Left ventricle myocardium inferior (tissue), 1 donor: Measurements from ENCODE around the gene SPESP1. TPM values are rescaled to one million over a fixed set of nuclear protein-coding genes. Genes with fewer than 3 reads are reported as not detected.

ENCODE experiments used
- DNase-seq: peaks from one replicate; pipeline ENCODE4 v3.0.0-alpha.2; 2020
- H3K27ac ChIP-seq: fragments of 200-600 bp; replicated peaks from 2 replicates; pipeline ENCODE4 v1.8.0; 2021
- H3K27me3 ChIP-seq: fragments of 200-600 bp; 2 replicates; pipeline ENCODE4 v1.8.0; 2021; ENCODE audit warnings: low read depth
- H3K36me3 ChIP-seq: fragments of 200-600 bp; 2 replicates; pipeline ENCODE4 v1.8.0; 2021
- H3K4me1 ChIP-seq: fragments of 200-600 bp; 2 replicates; pipeline ENCODE4 v1.8.0; 2021
- H3K4me3 ChIP-seq: fragments of 200-600 bp; 2 replicates; pipeline ENCODE4 v1.8.0; 2021; ENCODE audit warnings: mild to moderate bottlenecking, moderate library complexity
- H3K9me3 ChIP-seq: fragments of 200-600 bp; replicated peaks from 2 replicates; pipeline ENCODE4 v1.8.0; 2021
- CTCF ChIP-seq: fragments of 200-600 bp; IDR thresholded peaks from 2 replicates; pipeline ENCODE4 v1.8.0; 2021; ENCODE audit warnings: antibody characterized with exemption, mild to moderate bottlenecking, borderline replicate concordance
- intact Hi-C: fragments of 100-400 bp; cut with micrococcal nuclease; formaldehyde crosslinking; loops from one replicate; pipeline ENCODE4 v1.11.0; 2022
- total RNA-seq: library from RNA; stranded (reverse); fragmentation: NEBNext Ultra II Directional; extraction: Animal tissue kit (Norgen Biotek cat#: 25700); gene quantifications from one replicate; pipeline ENCODE4 v1.2.1, GENCODE V29; 2021
- donor health status: DM: no; HTN: yes; CAD: no; lungs with severe emphysema.

Gene SPESP1
- total RNA-seq, 1 donor from 2014 or later: 7.6 TPM

- H3K27me3 ChIP-seq: no peaks in the 10 kb centered on the region
- DNase-seq: no peak
- no peak overlapping the region for H3K4me3 ChIP-seq
- intact Hi-C loops: no loop called here
- H3K27ac ChIP-seq: no peak overlapping the region
- no peaks in the 10 kb centered on the region for H3K9me3 ChIP-seq
- no peaks in the 10 kb centered on the region for H3K36me3 ChIP-seq
- peaks cover 22% of the 10 kb centered on the region for H3K4me1 ChIP-seq
- no peak for TF ChIP-seq CTCF
These were observed 60.1 kb downstream of the SPESP1 start for GRCh38 chr15:68990231-68990991.

- Histone ChIP-seq H3K27ac (no peak overlapping the region), H3K4me1 (peaks cover 22% of the 10 kb centered on the region), H3K27me3 (no peaks in the 10 kb centered on the region), H3K4me3 (no peak overlapping the region), H3K36me3 (no peaks in the 10 kb centered on the region), H3K9me3 (no peaks in the 10 kb centered on the region)
- intact Hi-C loops: no loop called here
- TF ChIP-seq CTCF: no peak
- DNase-seq: no peak
These were observed 60.7 kb downstream of the SPESP1 start for GRCh38 chr15:68990992-68991500.

GRCh38 chr15:68991723-68992122 lies 61.4 kb downstream of the SPESP1 start:
- H3K27ac ChIP-seq: no peak overlapping the region
- no peak for DNase-seq

GRCh38 chr15:68992696-68993095 lies 62.4 kb downstream of the SPESP1 start:
- no peaks in the 10 kb centered on the region for H3K27me3 ChIP-seq
- TF ChIP-seq CTCF: no peak
- intact Hi-C loops: no loop called here

More at GRCh38 chr15:68991723-68992122, 61.4 kb downstream of the SPESP1 start:
- Histone ChIP-seq H3K36me3 (no peaks in the 10 kb centered on the region), H3K4me3 (no peak overlapping the region), H3K4me1 (peaks cover 22% of the 10 kb centered on the region), H3K27me3 (no peaks in the 10 kb centered on the region), H3K9me3 (no peaks in the 10 kb centered on the region)
- no peak for TF ChIP-seq CTCF
- intact Hi-C loops: no loop called here

GRCh38 chr15:68993276-68993675 lies 63.0 kb downstream of the SPESP1 start:
- H3K4me3 ChIP-seq: no peak overlapping the region
- H3K36me3 ChIP-seq: no peaks in the 10 kb centered on the region
- no peaks in the 10 kb centered on the region for H3K9me3 ChIP-seq
- peaks cover 23% of the 10 kb centered on the region for H3K4me1 ChIP-seq
- H3K27ac ChIP-seq: no peak overlapping the region
- no peak for TF ChIP-seq CTCF
- H3K27me3 ChIP-seq: no peaks in the 10 kb centered on the region
- intact Hi-C loops: no loop called here
- DNase-seq: no peak

More at GRCh38 chr15:68992696-68993095, 62.4 kb downstream of the SPESP1 start:
- Histone ChIP-seq H3K36me3 (no peaks in the 10 kb centered on the region), H3K27ac (no peak overlapping the region), H3K4me1 (peaks cover 22% of the 10 kb centered on the region), H3K4me3 (no peak overlapping the region), H3K9me3 (no peaks in the 10 kb centered on the region)
- no peak for DNase-seq
